HFFc6 (cell line): Measurements from ENCODE around the gene TFB1M. TPM values are rescaled to one million over a fixed set of nuclear protein-coding genes. Genes with fewer than 3 reads are reported as not detected.
A peak's percentile ranks its signal among the peaks of the same experiment; 100 is the strongest.

Experiments
- DNase-seq: peaks from one replicate; pipeline ENCODE4 v3.0.0-alpha.2; 2018
- H3K27ac Mint-ChIP-seq: 2 replicates; pipeline ENCODE4 v1.8.0; 2020; ENCODE audit warnings: mild to moderate bottlenecking, mixed read lengths
- H3K27me3 Mint-ChIP-seq: 2 replicates; pipeline ENCODE4 v1.8.0; 2021; ENCODE audit warnings: mild to moderate bottlenecking, moderate library complexity, mixed read lengths; ENCODE audit not compliant: insufficient read depth
- H3K36me3 Mint-ChIP-seq: 2 replicates; pipeline ENCODE4 v1.8.0; 2021; ENCODE audit warnings: low read depth, mixed read lengths
- H3K4me1 Mint-ChIP-seq: 2 replicates; pipeline ENCODE4 v1.8.0; 2020; ENCODE audit warnings: low read depth, mixed read lengths
- H3K4me3 Mint-ChIP-seq: 2 replicates; pipeline ENCODE4 v1.8.0; 2020; ENCODE audit warnings: mild to moderate bottlenecking, moderate library complexity, mixed read lengths
- H3K9me3 Mint-ChIP-seq: 2 replicates; pipeline ENCODE4 v1.8.0; 2020; ENCODE audit warnings: mild to moderate bottlenecking, mixed read lengths
- total RNA-seq, 6 experiments: library from RNA; stranded (reverse); fragmentation: NEBNext Ultra II Directional; extraction: Animal tissue kit (Norgen Biotek cat#: 25700); gene quantifications; 2 replicates in 1 of 6; 3 replicates in 5 of 6; pipeline ENCODE4 v1.2.3, GENCODE V29; 2021
- TF ChIP-seq, protein P1 (sequence below): fragments of 200-600 bp; sonication (generic); IDR thresholded peaks from 2 replicates; pipeline ENCODE4 v1.5.0; 2021; ENCODE audit warnings: antibody characterized with exemption, mild to moderate bottlenecking

TFB1M gene
- total RNA-seq, 6 experiments from 2014 or later = 16.7 to 23.0 (median 21.7) TPM

DNA sequence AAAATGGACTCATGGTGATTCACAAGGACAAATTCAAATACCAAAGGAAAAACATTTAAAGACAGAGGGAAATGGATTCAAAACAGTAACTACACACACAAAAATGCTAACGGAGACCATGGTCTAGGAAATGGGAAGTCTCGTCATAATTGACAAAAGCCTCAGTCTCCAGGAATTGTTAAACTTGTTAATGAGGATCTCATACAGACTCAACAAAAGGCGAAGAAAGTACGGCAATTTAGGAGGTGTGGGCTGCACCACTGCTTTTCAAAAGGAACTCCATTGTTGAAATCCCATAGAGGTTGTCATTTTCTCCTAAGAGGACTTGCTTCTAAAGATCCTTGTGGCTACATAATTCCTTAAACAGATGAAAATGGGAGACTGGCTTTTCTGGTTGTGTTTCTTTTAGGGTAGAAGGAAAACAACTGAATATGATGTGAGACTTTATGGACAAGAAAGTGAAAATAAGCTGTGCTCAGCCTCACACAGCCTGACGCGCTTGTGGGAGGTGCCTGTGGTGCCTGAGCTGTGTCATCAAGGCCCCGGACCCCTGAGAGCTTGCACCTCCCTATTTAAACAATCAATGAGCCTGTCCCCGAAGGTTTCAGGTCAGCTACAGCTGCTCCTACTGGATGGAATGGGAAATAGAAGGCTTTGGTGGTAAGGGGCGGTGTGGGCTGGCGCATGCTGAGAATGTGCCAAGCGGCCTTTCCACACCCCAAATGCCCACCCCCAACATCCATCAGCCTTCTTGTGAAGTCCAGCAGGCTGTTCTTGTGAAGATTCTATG lies 53.0 kb downstream of the TFB1M start:
- Mint-ChIP-seq H3K4me3 (no peak overlapping the region), H3K4me1 (peaks cover 47% of the 10 kb centered on the region), H3K9me3 (no peaks in the 10 kb centered on the region), H3K27ac (peak overlapping the region; percentile 10; the same call in 1 of the 2 replicates), H3K36me3 (peaks cover 27% of the 10 kb centered on the region), H3K27me3 (peaks cover 4% of the 10 kb centered on the region; the same call in 1 of the 2 replicates)
- TF ChIP-seq, protein P1, sequence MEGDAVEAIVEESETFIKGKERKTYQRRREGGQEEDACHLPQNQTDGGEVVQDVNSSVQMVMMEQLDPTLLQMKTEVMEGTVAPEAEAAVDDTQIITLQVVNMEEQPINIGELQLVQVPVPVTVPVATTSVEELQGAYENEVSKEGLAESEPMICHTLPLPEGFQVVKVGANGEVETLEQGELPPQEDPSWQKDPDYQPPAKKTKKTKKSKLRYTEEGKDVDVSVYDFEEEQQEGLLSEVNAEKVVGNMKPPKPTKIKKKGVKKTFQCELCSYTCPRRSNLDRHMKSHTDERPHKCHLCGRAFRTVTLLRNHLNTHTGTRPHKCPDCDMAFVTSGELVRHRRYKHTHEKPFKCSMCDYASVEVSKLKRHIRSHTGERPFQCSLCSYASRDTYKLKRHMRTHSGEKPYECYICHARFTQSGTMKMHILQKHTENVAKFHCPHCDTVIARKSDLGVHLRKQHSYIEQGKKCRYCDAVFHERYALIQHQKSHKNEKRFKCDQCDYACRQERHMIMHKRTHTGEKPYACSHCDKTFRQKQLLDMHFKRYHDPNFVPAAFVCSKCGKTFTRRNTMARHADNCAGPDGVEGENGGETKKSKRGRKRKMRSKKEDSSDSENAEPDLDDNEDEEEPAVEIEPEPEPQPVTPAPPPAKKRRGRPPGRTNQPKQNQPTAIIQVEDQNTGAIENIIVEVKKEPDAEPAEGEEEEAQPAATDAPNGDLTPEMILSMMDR = peak; percentile 42
- no peak for DNase-seq

DNA sequence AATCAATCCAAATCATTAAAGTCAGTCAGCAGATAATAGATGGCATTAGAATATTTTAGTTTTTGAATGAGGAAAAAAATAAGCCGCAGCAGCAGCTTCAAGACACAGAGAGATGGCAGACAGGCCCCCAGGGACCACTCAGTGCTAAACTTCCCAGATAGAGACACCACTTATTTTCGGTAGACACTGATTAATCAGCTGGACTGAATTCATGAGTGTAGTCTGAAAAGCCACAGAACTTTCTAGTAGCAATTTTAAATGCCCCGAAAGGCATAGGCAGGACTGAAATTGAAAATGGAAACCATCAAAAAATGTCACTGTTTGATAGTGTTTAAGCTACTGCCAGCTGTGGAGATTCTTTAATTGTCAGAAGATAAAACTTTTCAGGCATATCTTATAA lies 53.6 kb downstream of the TFB1M start:
- Mint-ChIP-seq H3K4me3 (no peak overlapping the region), H3K4me1 (peaks cover 49% of the 10 kb centered on the region), H3K36me3 (peaks cover 22% of the 10 kb centered on the region), H3K27me3 (peaks cover 4% of the 10 kb centered on the region; the same call in 1 of the 2 replicates), H3K9me3 (no peaks in the 10 kb centered on the region), H3K27ac (peak overlapping the region; percentile 10; the same call in 1 of the 2 replicates)
- TF ChIP-seq, protein P1 = no peak
- DNase-seq = no peak

DNA sequence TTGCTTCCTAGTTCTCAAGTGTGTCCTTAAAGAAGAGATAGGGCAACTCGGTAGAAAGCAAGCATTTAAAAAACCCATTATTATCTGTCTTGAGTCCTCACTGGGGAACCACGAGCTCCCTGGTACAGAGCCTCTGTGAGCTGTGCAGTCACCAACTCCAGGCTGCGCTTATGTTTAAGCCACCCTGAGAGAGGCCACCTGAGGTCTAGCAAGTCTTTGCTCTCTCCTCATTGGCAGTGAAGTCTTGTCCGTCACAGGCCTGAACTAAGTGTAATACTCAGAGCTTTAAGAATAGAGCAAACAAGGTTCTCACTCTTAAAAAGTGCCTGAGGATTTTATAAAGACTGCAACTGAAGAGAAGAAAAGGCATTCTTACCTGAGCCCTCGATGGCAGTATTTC lies 54.4 kb downstream of the TFB1M start:
- TF ChIP-seq, protein P1 = no peak
- peaks cover 23% of the 10 kb centered on the region for H3K36me3 Mint-ChIP-seq

DNA sequence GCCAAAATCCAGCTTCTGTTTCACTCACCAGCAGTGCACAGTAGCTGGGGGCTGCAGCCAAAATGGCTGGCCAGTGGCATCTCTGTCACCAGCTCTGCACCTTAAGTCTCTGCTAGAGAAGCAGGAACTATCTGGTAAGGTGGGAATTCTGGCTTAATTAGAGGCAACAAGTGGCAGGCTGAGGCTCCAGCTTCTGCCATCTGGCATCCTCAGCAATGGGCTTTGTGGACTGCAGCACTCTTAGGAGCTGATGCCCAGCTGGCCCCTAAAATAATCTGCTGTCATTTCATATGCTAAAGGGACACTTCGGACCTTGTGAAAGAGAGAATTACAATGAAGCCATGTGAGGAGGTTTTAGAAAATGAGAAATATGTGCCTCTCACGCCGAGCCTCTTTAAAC lies 55.1 kb downstream of the TFB1M start:
- no peak overlapping the region for H3K27ac Mint-ChIP-seq
- H3K27me3 Mint-ChIP-seq = peaks cover 4% of the 10 kb centered on the region; the same call in 1 of the 2 replicates
- H3K4me1 Mint-ChIP-seq = peaks cover 40% of the 10 kb centered on the region
- no peaks in the 10 kb centered on the region for H3K9me3 Mint-ChIP-seq
- no peak for DNase-seq
- TF ChIP-seq, protein P1 = no peak
- peaks cover 28% of the 10 kb centered on the region for H3K36me3 Mint-ChIP-seq
- H3K4me3 Mint-ChIP-seq = no peak overlapping the region

More for the DNA sequence above, 54.4 kb downstream of the TFB1M start:
- no peak overlapping the region for H3K27ac Mint-ChIP-seq
- no peak for DNase-seq
- peaks cover 47% of the 10 kb centered on the region for H3K4me1 Mint-ChIP-seq
- peaks cover 4% of the 10 kb centered on the region; the same call in 1 of the 2 replicates for H3K27me3 Mint-ChIP-seq
- H3K9me3 Mint-ChIP-seq = no peaks in the 10 kb centered on the region
- no peak overlapping the region for H3K4me3 Mint-ChIP-seq

DNA sequence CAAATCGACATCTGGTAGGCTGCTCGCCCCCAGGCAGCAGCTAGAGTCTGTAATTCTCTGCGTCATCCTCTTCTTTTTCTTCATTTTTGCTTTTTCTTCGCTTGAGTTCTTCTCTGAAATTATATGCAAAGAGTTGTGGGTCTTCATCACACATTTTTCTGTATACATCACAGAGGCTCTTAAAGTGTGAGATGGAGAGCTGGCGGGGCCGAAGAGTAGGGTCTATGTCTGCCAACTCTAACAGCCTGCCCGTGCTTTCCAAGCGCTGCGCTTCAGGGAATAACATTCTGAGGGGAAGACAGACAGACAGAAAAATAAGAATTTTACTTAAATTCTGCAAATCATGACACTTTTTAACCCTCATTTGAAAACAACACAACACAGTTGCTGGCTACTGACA lies 56.5 kb downstream of the TFB1M start:
- DNase-seq = no peak
- Mint-ChIP-seq H3K27me3 (peaks cover 4% of the 10 kb centered on the region; the same call in 1 of the 2 replicates), H3K27ac (no peak overlapping the region), H3K9me3 (no peaks in the 10 kb centered on the region), H3K4me3 (no peak overlapping the region), H3K4me1 (peaks cover 44% of the 10 kb centered on the region), H3K36me3 (peaks cover 31% of the 10 kb centered on the region)
- TF ChIP-seq, protein P1 = no peak
